HG02588 (cell line): ENCODE results near the gene SMIM43.
"Not testable (repeated sequence)": the region's sequence is repeated elsewhere in the genome, so short reads cannot be mapped to it uniquely, and the experiment has no call there.

ENCODE experiments used
- ATAC-seq: cut with Tn5 transposase; IDR thresholded peaks from one replicate; pipeline ENCODE4 v1.9.1; 2021; ENCODE audit warnings: mild to moderate bottlenecking, moderate library complexity; ENCODE audit not compliant: unreplicated experiment

SMIM43 gene

DNA sequence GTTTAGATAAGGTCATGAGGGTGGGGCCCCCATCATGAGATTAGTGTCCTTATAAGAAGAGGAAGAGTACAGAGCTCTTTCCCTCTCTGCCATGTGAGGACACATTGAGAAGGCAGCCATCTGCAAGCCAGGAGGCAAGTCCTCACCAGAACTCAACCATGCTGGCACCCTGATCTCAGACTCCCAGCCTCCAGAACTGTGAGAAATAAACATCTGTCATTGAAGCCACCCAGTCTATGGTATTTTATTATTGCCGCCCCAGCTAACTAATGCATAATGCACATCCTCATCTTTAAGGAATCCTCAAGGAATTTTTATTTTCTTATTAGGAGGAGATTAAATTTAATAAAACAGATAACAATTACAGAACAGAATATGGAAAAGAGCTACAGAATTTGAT lies 19.4 kb upstream of the SMIM43 start:
- no peak for ATAC-seq

DNA sequence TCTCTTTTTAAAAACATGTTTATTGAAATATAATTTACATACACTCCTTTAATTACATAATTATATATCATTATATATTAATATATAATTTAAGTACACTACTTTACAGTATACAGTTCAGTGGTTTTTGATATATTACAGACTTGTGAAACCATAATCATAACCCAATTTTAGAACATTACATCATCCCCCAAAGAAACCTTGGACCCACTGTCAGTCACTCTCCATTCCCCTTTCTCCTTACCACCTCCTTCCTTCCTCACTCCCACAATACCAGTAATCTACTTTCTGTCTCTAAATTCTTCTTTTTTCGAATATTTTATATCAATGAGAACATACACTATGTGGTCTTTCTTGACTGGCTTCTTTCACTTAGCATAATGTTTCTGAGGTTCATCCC lies 18.2 kb upstream of the SMIM43 start:
- ATAC-seq = no peak

DNA sequence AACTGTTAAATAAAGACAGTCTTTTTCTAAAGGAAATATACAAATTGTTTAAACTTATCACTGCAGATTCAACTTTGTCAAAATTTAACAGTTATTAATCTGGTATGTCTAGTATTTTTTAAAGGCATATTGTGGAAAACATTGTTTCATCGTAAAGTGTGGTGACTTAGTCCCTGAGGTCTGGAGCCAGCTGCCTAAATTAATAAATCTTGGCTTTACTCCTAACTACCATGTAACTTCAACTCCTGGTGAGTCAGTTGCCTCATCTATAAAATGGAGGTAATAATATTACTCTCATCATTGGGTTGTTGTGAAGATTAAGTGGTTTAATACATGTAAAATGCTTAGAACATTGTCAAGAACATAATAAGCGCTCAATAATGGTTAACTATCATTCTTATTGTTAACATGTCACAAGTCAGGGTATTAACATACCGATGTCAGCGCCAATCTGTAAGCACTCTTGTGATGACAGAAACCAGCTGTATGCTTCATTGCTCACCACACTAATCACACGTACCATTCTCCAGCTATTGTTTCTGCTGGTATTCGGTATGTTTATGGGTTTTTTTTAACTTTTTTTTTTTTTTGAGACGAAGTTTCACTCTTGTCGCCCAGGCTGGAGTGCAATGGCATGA lies 14.1 kb upstream of the SMIM43 start:
- ATAC-seq = no peak

DNA sequence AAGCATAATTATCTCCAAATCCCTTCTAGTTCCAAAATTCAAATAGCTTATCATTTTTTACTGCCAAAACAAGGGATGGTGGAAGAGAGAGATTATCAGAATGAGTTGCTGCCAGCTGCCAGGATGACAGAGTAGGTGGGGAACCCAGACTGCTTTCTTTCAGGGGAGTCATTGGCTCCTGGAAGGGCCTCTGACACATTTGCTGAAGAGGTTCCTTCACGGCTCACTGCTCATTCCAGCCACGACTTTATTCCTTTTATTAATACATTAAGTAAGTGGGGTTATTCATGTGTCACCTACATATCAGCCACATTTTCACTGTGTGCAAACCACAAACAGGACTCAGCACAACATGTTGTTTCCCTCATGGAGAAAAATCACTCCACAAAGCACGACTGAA lies 12.7 kb upstream of the SMIM43 start:
- no peak for ATAC-seq

DNA sequence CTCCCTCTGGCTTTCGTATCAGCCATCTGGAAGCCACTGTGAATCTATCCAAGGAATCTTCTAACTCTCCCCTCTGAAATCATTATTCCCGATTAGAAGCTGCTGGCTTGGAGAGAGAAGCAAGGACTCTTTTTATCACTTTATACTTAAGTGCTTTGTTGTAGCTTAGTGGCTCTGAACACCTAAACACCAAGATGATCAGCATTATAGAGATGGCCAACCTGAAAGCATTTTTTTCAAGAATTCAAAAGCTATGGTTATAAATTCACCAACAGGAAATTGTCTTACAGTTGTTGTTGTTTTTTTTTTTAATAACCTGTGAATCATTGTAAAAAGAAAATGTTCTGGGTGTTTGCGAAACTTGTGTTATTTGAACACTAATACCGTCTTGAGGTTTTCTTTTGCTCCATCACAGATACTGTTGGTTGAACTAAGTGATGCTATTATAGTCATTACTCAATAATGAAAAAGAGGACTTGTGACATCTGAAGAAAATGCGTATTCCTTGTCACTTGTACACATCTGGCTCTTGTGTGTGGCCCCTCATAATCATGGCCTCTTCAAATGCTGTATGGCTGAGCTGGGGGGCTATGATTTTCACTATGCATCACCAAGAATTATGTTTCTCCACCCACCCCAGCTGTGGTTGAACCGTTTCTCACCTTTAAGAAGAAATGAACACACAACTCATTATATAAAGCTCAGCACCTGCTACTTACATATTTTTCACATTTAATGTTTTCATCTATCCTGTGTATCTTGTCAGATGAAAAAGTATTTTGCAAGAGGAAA lies 11.8 kb upstream of the SMIM43 start:
- no peak for ATAC-seq

DNA sequence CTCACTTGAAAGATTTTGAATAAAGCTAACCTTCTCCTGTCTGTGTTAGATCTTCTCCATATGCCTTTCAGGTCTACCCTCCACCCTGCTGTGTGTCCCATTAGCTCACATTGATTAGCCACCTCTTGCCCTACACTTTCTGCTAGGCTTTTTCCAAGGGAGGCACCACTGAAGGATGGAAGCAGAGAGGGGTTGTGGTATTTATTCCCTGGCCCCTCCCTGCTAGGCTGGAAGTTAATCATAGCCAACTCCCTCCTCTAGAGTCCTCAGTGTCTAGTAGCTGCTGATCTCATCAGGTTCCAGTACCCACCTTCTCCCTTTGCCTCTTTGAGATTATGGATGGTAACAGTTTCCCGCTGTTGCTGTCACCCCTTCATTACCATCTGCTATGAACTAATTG lies 8.9 kb upstream of the SMIM43 start:
- ATAC-seq = no peak

DNA sequence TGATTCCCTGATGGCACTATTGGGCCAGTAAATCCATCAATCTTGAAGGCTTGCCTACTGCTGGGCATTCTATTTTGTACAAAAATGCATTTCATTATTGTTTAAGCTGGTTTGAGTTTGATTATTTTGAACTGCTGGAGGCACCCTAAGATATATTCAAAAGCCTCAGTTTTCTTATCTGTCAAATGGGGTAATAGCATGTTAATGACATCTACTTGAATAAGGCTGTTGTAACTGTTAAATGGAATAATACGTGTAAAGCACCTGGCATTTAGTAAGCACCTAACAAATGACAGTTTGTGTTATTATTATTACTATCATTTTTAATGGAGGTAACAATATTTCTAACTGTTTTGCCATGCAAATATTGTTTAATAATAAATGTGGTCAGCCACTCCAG lies 6.9 kb upstream of the SMIM43 start:
- no peak for ATAC-seq

DNA sequence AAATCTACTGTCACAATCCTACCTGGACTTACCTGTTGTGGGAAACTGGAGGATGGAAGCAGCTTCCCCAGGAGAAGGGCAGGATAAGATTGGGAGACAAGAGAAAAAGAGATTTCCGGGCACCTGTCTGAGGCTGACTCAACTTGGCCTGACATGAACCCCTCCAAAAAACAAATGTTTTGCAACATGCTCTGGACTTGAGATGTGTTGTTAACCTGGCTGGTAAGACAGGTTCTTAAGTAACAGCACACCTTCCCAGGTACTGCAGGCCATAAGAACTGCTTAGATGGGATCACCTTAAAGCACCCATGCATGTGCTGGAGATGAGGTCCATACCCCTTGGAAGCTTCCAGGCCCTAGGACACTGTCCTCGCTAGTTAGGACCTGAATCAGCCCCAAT lies 4.4 kb upstream of the SMIM43 start:
- no peak for ATAC-seq

DNA sequence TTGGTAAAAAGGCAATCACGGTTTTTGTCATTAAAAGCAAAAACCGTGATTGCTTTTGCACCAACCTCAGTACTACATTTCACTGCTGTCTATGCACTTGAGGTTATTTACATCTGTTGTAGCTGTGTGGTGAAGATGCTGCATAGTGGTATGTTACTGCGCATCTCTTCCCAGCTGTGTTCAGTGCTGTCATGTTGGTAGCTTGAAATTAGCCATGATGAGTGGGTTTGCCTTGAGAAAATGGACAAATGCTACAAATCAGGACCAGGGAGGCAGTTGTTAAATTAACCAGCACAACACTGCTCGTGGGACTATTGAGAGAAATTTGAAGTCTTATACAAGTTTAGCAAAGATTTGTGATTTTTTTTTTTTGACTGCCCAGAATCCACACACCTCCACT lies 2.2 kb upstream of the SMIM43 start:
- no peak for ATAC-seq

DNA sequence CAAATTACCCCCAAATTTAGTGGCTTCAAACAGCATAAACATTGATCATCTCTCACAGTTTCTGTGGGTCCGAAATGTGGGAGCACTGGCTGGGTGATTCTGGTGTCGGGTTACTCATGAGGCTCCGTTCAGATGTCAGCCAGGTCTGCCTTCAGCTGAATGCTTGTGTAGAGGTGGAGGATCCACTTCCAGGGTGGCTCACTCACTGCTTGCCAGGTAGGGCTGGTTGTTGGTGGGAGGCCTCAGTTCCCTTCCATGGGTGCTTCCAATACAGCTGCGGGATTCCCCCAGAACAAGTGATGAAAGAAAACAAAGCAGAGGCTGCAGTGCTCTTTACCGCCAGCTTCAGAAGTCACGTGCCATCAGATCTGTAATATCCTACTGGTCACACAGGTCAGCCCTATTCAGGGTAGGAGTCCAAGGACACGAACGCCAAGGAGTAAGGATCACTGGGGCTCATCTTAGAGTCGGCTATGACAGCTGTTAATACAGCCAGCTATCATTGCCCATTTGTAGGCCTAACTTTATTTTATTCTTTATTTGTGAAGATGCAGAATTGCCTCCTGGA lies 1.1 kb upstream of the SMIM43 start:
- ATAC-seq = no peak

DNA sequence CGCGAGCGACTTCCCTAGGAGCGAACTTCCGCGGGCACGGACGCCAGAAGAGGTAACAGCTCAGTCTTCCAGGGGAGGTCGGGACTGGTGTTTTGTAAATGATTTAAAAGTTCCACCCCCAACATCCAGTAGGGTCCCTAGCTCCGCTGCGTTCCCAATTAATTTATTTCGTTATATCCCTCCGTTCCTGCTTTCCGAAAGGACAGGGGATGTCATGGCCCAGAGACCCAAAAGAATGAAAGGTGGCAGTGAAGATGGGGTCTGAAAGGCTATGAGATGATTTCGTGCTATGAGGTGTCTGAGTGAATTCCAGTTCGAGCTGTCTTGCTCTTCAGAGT lies 373 bp upstream of the SMIM43 start:
- ATAC-seq = no peak

DNA sequence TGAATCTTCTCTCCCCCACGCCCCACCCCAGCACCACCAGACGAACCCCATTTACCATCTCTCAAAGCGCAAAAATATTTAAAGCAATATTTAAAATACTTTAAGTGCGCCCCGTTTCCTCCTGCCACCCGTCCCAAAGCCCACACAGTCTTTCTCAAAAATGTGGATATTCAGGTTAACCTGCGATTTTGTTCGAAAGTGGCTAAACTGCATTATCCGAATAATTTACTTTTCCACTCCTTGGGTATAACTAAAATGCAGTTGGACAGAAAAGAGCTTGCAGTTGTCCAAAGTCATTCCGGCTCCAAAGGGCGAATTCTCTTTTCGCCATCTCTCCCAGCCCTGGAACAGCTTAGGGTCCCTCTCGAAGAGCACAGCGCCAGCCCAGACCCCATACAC lies 662 bp downstream of the SMIM43 start:
- ATAC-seq = no peak

DNA sequence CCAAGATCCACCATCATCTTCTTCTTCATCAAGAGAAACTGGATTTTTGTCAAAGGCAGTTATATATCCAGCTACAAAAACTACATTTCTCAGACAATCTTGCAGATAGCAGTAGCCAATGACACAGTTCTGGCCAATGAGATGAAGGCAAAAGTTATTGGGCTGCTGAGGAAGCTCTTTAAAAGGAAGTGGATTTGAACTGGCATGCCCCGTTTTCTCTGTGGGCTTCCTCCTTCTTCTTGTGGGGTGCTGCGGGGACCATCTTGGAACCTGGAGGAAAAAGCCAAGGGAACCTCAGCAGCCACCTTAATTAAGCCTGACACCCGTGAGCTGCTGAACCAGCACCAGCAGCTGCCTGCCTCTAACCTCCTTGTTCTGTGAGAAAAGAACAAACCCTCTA lies 4.8 kb downstream of the SMIM43 start:
- no peak for ATAC-seq

DNA sequence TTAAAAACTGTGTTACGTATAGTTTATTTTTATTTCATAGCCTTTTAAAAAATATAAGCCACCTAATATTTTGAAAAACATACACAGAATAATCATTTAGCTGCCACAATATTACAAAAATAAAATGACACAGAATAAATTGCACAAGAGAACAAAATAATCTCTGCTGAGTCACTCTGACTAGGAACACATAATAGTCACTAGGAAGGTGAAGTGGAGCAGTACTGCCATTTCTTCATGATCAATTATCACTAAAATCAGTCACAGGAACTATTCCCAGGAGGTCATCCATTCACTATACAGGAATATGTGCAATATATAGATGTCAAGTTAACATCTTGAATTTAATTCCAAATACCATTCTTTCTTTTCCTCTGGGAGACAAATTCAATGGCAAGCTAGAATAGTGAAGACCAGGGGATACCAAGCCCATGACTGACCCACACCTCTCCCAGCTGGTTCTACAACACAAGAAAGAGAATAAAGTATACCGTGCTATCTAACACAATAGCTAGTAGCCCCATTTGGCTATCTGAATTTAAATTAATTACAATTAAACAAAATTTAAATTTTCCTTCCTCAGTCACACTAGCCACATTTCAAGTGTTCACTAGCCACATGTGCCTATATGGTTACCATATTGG lies 5.9 kb downstream of the SMIM43 start:
- no peak for ATAC-seq

DNA sequence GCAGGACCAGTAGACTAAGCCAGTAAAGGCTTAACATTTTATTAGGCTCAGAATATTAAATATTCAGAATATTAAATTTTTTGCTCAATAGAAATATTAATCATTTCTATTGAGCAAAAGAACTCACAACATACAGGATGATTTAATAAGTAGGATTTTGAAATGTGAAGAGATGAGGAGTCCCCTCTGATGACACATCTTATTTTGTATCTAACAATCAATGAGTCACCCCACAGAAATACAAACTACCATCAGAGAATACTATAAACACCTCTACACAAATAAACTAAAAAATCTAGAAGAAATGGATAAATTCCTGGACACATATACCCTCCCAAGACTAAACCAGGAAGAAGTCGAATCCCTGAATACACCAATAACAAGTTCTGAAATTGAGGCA lies 12.8 kb downstream of the SMIM43 start:
- ATAC-seq = not testable (repeated sequence)

DNA sequence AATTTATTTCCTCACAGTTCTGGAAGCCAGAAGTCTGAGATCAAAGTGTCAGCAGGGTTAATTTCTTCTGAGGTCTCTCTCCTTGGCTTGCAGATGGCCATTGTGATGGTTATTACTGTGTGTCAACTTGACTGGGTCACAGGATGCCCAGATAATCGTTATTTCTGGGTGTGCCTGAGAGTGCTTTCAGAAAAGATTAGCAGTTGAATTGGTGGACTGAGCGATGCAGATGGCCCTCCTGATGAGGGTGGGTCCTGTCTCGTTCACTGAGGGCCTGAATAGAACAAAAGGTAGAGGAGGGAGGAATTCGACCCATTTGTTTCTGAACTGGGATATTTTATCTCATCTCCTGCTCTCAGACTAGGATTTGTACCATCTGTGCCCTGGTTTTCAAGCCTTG lies 15.7 kb downstream of the SMIM43 start:
- ATAC-seq = no peak

DNA sequence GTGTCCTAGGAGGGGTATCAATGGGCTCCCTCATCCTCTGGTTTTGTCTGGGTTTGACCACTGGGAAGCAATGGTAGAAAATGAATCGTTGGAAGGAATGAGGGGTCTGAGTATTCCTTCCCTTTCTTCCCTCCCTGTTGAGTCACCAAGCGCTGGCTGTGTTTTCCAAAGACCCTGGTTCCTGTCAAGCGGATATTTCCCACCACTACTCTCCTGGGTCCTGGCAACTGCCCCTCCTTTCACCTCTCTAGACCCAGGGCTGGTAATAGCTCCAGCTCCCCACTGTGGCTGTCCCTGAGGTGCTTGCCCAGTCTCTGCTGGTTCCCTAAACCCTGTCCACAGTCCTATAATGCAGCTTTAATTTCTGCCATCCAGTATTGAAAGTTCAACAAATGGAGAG lies 22.2 kb downstream of the SMIM43 start:
- no peak for ATAC-seq

DNA sequence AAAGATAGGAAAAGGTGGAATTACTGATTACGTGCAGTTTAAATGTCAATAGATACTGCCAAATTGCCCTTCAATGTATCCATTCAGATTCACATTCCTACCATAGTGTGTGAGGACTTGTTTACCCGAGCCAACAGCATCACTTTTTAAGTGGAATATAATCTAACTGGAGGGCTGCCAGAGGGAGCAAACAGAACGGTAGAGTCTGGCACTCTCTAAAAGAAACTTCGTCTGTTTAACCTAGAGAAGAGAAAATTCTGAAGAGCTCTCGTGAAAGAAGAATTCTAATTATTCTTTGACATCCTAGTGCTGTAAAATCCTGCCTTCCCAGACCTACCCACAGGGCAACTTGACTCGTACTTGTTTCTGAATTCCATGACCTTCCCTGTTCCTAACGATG lies 23.2 kb downstream of the SMIM43 start:
- no peak for ATAC-seq

DNA sequence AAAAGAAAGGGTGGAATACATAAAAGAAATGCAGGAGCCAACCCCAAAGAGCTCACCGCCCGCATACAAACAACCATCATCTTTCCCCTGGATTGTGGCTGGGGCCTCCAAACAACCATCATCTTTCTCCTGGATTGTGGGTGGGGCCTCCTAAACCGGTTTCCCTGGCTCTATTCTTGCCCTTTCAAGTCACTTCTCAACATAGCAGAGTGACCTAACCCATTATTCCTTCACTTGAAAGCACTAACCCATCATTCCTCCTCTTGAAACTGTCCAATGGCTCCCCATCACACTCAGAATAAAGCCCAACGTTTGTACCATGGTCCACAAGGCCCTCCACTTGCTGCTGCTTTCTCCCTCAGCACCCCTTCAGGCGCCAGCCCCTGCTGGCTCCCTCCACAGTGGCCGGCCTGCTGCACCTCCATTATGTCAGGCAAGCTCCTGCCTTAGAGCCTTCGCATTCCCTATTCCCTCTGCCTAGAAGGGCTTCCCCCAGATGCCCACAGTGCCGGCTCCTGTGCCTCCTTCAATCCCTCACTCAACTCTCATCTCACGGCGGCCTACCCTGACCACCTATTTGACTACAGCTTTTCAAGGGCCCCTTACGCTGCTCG lies 24.1 kb downstream of the SMIM43 start:
- ATAC-seq = no peak

DNA sequence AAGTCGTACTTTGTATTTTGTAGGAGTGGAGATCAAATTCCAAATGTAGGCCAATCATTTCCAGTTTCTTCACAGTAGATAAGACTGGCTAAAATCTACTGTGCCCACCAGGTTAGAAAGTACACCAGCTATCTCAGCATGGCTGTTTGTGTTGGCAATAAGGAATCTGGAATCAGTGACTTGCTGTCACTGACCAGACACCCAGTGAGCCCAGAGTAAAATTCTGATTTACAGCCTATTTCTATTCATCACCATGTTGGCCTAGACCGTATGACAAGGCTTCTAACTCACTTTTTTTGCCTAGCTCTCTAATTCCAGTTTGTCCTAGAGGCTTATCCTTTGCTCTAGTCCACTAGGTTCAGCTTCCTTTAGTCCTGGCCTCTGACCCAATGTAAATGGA lies 25.4 kb downstream of the SMIM43 start:
- no peak for ATAC-seq

DNA sequence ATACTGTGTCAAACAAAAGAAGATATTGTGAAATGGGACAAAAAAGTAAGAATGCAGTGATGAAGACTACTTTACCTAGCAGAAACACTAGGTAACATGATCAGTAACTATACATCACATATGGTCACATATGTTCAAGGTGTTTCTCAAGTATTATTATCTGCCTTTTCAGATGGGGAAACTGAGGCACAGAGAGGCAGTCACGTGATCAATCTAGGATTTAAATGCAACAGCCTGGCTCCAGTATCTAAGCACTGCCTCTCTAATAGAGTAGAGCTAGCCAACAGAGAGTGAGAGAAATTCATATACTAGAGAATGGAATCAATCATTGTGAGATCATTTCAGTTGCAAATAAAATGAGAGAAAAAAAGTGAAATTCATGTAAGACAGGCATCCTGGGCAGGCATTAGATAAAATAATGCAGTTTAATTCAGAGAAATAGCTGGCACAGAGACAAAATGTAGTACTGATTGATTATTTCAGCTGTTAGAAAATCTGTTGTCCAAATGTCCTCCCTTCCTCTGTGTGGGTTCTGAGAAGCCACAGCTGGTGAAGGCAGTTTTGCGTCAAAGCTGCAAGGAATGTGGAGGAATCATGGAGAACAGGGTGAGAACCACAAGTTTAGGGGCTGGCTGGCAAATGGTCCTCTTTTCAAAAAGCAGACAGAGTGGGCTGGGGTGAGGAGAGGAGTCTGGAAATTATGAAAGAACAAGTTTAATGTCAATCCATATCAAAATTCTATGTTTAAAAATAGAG lies 26.0 kb downstream of the SMIM43 start:
- ATAC-seq = no peak
